ENCODE results near the gene UPK1A.

Gene UPK1A

GRCh38 chr19:35623327-35624010, 42.8 kb upstream of the UPK1A start:
- TF ChIP-seq, protein P1, sequence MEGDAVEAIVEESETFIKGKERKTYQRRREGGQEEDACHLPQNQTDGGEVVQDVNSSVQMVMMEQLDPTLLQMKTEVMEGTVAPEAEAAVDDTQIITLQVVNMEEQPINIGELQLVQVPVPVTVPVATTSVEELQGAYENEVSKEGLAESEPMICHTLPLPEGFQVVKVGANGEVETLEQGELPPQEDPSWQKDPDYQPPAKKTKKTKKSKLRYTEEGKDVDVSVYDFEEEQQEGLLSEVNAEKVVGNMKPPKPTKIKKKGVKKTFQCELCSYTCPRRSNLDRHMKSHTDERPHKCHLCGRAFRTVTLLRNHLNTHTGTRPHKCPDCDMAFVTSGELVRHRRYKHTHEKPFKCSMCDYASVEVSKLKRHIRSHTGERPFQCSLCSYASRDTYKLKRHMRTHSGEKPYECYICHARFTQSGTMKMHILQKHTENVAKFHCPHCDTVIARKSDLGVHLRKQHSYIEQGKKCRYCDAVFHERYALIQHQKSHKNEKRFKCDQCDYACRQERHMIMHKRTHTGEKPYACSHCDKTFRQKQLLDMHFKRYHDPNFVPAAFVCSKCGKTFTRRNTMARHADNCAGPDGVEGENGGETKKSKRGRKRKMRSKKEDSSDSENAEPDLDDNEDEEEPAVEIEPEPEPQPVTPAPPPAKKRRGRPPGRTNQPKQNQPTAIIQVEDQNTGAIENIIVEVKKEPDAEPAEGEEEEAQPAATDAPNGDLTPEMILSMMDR (IDR thresholded peaks at IDR 0.05; ENCODE audit: insufficient read depth, low read depth, low read length, missing control alignments): no peak
- no peak overlapping the region for H3K4me3 ChIP-seq (ENCODE audit: low read depth, low read length)
- no peak for DNase-seq (ENCODE audit: low read depth)

DNA sequence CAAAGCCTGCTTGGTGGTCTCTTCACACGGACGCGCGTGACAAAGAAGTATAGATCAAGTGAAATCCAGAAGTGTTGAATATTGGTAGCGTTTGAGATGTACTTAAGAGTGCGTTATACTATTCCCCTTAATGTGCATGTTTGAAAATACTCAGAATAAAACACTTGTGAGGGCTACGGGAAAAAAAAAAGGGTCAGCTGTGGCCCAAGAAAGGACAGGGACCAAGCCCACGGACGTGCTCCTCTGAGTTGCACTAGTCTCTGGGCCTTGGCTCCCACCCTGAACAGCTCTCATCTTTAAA, 38.1 kb upstream of the UPK1A start:
- no peak for DNase-seq (ENCODE audit: low read depth)
- peak overlapping the region; percentile 75 for H3K4me3 ChIP-seq (ENCODE audit: low read depth, low read length)
- TF ChIP-seq, protein P1 (IDR thresholded peaks at IDR 0.05; ENCODE audit: insufficient read depth, low read depth, low read length, missing control alignments): no peak

- TF ChIP-seq, protein P1 (IDR thresholded peaks at IDR 0.05; ENCODE audit: insufficient read depth, low read depth, low read length, missing control alignments): no peak
- H3K4me3 ChIP-seq (ENCODE audit: low read depth, low read length): peak within 1 kb of the TSS; percentile 75
- DNase-seq (ENCODE audit: low read depth): peak; percentile 99
Measured at GRCh38 chr19:35628565-35629331, 37.6 kb upstream of the UPK1A start, which contains the start of gene RBM42. RBM42 (plus strand) TSS chr19:35629036; CDS start chr19:35629154, 118 bp downstream.

- H3K4me3 ChIP-seq (ENCODE audit: low read depth, low read length): peak overlapping the region; percentile 74
- DNase-seq (ENCODE audit: low read depth): no peak
- TF ChIP-seq, protein P1 (IDR thresholded peaks at IDR 0.05; ENCODE audit: insufficient read depth, low read depth, low read length, missing control alignments): no peak
Measured at GRCh38 chr19:35629332-35629633, 37.0 kb upstream of the UPK1A start.

GRCh38 chr19:35633727-35634440, 32.4 kb upstream of the UPK1A start:
- no peak overlapping the region for H3K4me3 ChIP-seq (ENCODE audit: low read depth, low read length)
- no peak for DNase-seq (ENCODE audit: low read depth)
- TF ChIP-seq, protein P1 (IDR thresholded peaks at IDR 0.05; ENCODE audit: insufficient read depth, low read depth, low read length, missing control alignments): no peak

DNA sequence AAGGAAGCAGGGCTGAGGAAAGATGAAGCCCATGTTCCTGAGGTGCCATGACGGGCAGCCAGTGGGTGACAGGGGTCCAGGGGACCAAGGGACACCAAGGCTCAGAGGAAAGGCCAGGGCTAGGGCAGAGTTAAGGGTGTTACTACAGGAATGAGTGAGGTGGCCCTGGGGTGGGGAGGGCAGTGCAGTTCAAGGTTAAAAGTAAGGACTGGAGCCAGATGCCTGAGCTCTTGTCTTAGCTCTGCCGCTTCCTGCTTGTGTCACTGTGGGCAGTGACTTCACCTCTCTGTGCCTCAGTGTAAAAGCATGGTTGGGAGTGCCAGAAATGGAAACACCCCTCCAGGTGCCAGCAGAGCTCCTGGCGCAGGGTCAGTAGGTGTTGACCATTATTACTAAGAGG, 29.7 kb upstream of the UPK1A start:
- DNase-seq (ENCODE audit: low read depth): no peak
- TF ChIP-seq, protein P1 (IDR thresholded peaks at IDR 0.05; ENCODE audit: insufficient read depth, low read depth, low read length, missing control alignments): no peak
- no peak overlapping the region for H3K4me3 ChIP-seq (ENCODE audit: low read depth, low read length)

All from GM12865 (cell line).